Upper lobe of right lung (tissue), 1 donor: ENCODE data around the gene HDAC1. TPM values are rescaled to one million over a fixed set of nuclear protein-coding genes. Genes with fewer than 3 reads are reported as not detected.
"Not testable (repeated sequence)": the region's sequence is repeated elsewhere in the genome, so short reads cannot be mapped to it uniquely, and the experiment has no call there.

ENCODE experiments used
- ATAC-seq: fragments of 200-7000 bp; cut with Tn5 transposase; one replicate; pipeline ENCODE4 v1.9.1; 2020; ENCODE audit warnings: mild to moderate bottlenecking, moderate library complexity
- DNase-seq: peaks from one replicate; pipeline ENCODE4 v3.0.0-alpha.2; 2020
- H3K27ac ChIP-seq: fragments of 200-600 bp; one replicate; pipeline ENCODE4 v1.8.0; 2022
- H3K27me3 ChIP-seq: fragments of 200-600 bp; one replicate; pipeline ENCODE4 v1.8.0; 2022; ENCODE audit warnings: mild to moderate bottlenecking
- H3K36me3 ChIP-seq: fragments of 200-600 bp; one replicate; pipeline ENCODE4 v1.8.0; 2022
- H3K4me1 ChIP-seq: fragments of 200-600 bp; one replicate; pipeline ENCODE4 v1.8.0; 2022
- H3K4me3 ChIP-seq: fragments of 200-600 bp; one replicate; pipeline ENCODE4 v1.8.0; 2022; ENCODE audit warnings: mild to moderate bottlenecking
- H3K9me3 ChIP-seq: fragments of 200-600 bp; one replicate; pipeline ENCODE4 v1.8.0; 2022
- CTCF ChIP-seq: fragments of 200-600 bp; IDR thresholded peaks from one replicate; pipeline ENCODE4 v1.8.0; 2022; ENCODE audit warnings: antibody characterized with exemption
- intact Hi-C: fragments of 100-400 bp; cut with DNase I; formaldehyde crosslinking; loops from one replicate; pipeline ENCODE4 v1.11.0; 2022
- total RNA-seq: library from RNA; stranded (reverse); fragmentation: NEBNext Ultra II Directional; extraction: Animal tissue kit (Norgen Biotek cat#: 25700); gene quantifications from one replicate; pipeline ENCODE4 v1.2.1, GENCODE V29; 2021
- donor health status: DM: no; HTN: yes; CAD: no; lungs with severe emphysema.

HDAC1 gene
- total RNA-seq, 1 donor from 2014 or later = 71.2 TPM

DNA sequence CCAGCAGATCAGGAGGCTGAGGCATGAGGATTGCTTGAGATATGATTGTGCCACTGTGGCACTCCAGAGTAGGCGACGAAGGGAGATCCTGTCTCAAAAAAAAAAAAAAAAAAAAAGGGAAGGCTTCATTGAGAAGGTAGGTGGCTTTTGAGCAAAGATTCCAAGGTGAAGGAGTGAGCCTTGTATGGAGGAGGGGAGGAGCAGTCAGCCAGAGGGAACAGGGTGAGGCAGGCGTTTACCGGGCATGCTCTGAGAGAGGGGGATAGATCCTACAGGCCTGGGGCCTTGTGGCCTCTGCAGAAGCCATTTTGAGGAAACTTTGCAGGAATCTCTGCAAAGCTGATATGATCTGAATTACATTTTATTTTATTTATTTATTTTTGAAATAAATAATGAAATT lies 5.1 kb upstream of the HDAC1 start:
- Histone ChIP-seq H3K27ac (no peak overlapping the region), H3K9me3 (no peaks in the 10 kb centered on the region), H3K36me3 (no peaks in the 10 kb centered on the region), H3K4me1 (peaks cover 5% of the 10 kb centered on the region), H3K27me3 (no peaks in the 10 kb centered on the region), H3K4me3 (no peak overlapping the region)
- no peak for TF ChIP-seq CTCF
- DNase-seq (no peak), ATAC-seq (no peak)
- intact Hi-C loops = no loop called here

DNA sequence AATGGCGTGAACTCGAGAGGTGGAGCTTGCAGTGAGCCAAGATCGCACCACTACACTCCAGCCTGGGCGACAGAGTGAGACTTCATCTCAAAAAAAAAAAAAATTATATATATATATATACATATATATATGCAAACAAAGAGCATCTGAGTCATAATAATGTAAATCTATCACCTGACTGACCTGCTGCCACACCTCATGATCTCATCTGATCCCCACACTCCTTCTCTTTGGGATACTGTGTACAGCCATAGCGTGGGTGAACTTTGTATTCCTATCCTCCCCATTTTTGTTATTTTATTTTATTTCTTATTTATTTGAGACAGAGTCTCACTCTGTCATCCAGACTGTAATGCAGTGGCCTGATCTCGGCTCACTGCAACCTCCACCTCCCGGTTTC lies 2.6 kb upstream of the HDAC1 start:
- no peak for ATAC-seq
- Histone ChIP-seq H3K27me3 (no peaks in the 10 kb centered on the region), H3K27ac (no peak overlapping the region), H3K36me3 (no peaks in the 10 kb centered on the region), H3K4me1 (peaks cover 14% of the 10 kb centered on the region), H3K4me3 (no peak overlapping the region), H3K9me3 (no peaks in the 10 kb centered on the region)
- TF ChIP-seq CTCF = no peak
- intact Hi-C loops = no loop called here
- no peak for DNase-seq

DNA sequence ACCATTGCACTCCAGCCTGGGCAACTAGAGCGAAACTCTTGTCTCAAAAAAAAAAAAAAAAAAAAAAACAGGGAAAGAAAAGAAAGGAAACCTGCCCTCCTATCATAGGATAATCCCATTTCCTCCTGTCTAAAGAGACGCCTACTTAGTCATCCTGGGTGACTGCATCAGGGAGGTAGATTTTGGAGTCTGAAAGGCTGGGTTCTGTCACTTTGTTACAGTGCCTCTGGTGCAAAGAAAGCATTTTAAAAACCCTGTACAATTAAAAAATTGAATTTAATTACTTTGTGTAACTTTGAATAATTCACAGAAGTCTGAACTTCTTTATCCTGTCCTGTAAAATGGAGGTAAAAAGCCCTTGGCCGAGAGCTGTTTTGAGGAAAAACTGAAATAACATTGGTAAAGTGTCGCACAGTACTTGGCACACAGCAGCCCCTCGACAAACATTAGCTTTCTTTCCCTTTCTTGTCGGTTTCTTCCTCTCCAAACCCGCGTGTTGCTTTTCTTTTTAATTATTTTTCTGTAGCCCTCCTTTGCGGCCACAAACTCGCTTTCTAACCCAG lies 657 bp upstream of the HDAC1 start:
- Histone ChIP-seq H3K27me3 (no peaks in the 10 kb centered on the region), H3K9me3 (no peaks in the 10 kb centered on the region), H3K27ac (peak overlapping the region; percentile 83), H3K4me3 (peak overlapping the region; percentile 92), H3K4me1 (peaks cover 14% of the 10 kb centered on the region), H3K36me3 (no peaks in the 10 kb centered on the region)
- no peak for ATAC-seq
- intact Hi-C loops = loop anchor here (10.0 kb wide), 1 partner anchor 46 kb away; the partner anchor contains the start of gene FAM167B
- DNase-seq = no peak
- no peak for TF ChIP-seq CTCF

GRCh38 chr1:32298211-32298610 lies 6.3 kb downstream of the HDAC1 start:
- H3K36me3 ChIP-seq, H3K27me3 ChIP-seq, DNase-seq, H3K27ac ChIP-seq, ATAC-seq, H3K4me1 ChIP-seq, H3K9me3 ChIP-seq, H3K4me3 ChIP-seq: not testable (repeated sequence)
- intact Hi-C loops = loop anchor here (10.0 kb wide), 1 partner anchor 53 kb away; the partner anchor contains the start of gene FAM167B

DNA sequence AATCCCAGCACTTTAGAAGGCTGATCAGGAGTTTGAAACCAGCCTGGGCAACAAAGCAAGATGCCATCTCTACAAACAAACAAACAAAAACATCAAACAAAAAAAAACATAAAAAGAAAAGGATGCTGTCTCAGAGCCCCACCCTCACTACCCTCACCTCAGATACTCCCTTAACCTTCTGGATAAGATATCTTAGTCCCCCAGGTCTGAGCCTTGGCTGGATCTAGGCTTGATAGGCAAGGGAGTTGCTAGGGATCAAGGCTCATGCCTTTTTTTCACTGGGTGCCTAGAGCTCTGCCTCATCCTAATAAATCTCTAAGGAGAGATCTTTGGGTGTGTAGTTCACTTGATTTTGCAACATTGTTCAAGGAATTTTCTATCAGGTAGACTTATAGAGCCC lies 7.4 kb downstream of the HDAC1 start:
- peaks cover 18% of the 10 kb centered on the region for H3K36me3 ChIP-seq
- no peak overlapping the region for H3K27ac ChIP-seq
- no peaks in the 10 kb centered on the region for H3K9me3 ChIP-seq
- no peaks in the 10 kb centered on the region for H3K4me1 ChIP-seq
- intact Hi-C loops = loop anchor here (10.0 kb wide), 1 partner anchor 55 kb away; the partner anchor contains the start of gene FAM167B
- no peak for ATAC-seq
- TF ChIP-seq CTCF = no peak
- no peak overlapping the region for H3K4me3 ChIP-seq
- no peak for DNase-seq
- no peaks in the 10 kb centered on the region for H3K27me3 ChIP-seq

DNA sequence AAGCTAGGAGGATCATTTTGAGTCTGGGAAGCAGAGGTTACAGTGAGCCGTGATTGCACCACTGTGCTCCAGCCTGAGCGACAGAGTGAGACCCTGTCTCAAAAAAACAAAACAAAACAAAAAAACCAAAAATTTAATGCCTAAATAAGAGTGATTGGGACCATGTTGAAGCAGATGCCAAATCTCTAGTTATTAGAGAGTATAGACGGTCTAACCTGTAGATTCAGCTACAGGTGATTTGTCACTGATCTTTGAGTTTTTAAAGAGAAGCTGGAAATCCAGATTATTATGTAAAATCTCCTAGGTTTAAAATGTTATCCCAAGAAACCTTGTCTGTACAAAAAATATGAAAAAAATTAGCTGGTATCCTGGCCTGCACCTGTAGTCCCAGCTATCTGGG lies 11.5 kb downstream of the HDAC1 start:
- H3K27me3 ChIP-seq = no peaks in the 10 kb centered on the region
- ATAC-seq = no peak
- peaks cover 41% of the 10 kb centered on the region for H3K36me3 ChIP-seq
- intact Hi-C loops = no loop called here
- TF ChIP-seq CTCF = no peak
- H3K9me3 ChIP-seq = no peaks in the 10 kb centered on the region
- H3K4me1 ChIP-seq = no peaks in the 10 kb centered on the region
- DNase-seq = no peak
- no peak overlapping the region for H3K4me3 ChIP-seq
- no peak overlapping the region for H3K27ac ChIP-seq
